Activated CD8-positive, alpha-beta T cell treated with anti-CD3 and anti-CD28 coated beads for 36 hours (primary cell): ENCODE results near the gene GAD2. TPM values are rescaled to one million over a fixed set of nuclear protein-coding genes. Genes with fewer than 3 reads are reported as not detected.

Experiments used
- ATAC-seq: fragments of 200-7000 bp; cut with Tn5 transposase; one replicate; pipeline ENCODE4 v1.10.0; 2021; ENCODE audit warnings: mild to moderate bottlenecking, moderate library complexity
- CTCF ChIA-PET: fragments of 350-600 bp; sonication (Branson Sonifier 250); formaldehyde crosslinking; loops from one replicate; lab custom pipeline; 2021; ENCODE audit warnings: antibody characterized with exemption; lab: Charles Lee
- POLR2A ChIA-PET: fragments of 350-600 bp; sonication (Branson Sonifier 250); formaldehyde crosslinking; loops from one replicate; lab custom pipeline; 2021; ENCODE audit warnings: antibody characterized with exemption; lab: Charles Lee
- DNase-seq: peaks from one replicate; pipeline ENCODE4 v3.0.0-alpha.2; 2020
- H3K27ac Mint-ChIP-seq: one replicate; pipeline ENCODE4 v1.8.0; 2021; ENCODE audit warnings: mild to moderate bottlenecking, mixed read lengths
- H3K27me3 Mint-ChIP-seq: one replicate; pipeline ENCODE4 v1.8.0; 2021; ENCODE audit warnings: mixed read lengths
- H3K36me3 Mint-ChIP-seq: one replicate; pipeline ENCODE4 v1.8.0; 2021; ENCODE audit warnings: low read depth, mixed read lengths
- H3K4me1 Mint-ChIP-seq: one replicate; pipeline ENCODE4 v1.8.0; 2021; ENCODE audit warnings: low read depth, mixed read lengths
- H3K4me3 Mint-ChIP-seq: one replicate; pipeline ENCODE4 v1.8.0; 2021; ENCODE audit warnings: mild to moderate bottlenecking, moderate library complexity, mixed read lengths
- H3K9me3 Mint-ChIP-seq: one replicate; pipeline ENCODE4 v1.8.0; 2021; ENCODE audit warnings: mixed read lengths
- intact Hi-C: fragments of 100-400 bp; cut with micrococcal nuclease; formaldehyde crosslinking; loops from one replicate; pipeline ENCODE4 v1.10.0; 2022
- total RNA-seq, 2 experiments: library from RNA; stranded (reverse); gene quantifications; one replicate each; pipeline ENCODE4 v1.2.3, GENCODE V29; 2021
- TF ChIP-seq, protein P1 (sequence below): fragments of 200-600 bp; IDR thresholded peaks from one replicate; pipeline ENCODE4 v1.8.0; 2022; ENCODE audit warnings: antibody characterized with exemption, mild to moderate bottlenecking

Gene GAD2
- total RNA-seq, 2 experiments from 2014 or later = not detected

DNA sequence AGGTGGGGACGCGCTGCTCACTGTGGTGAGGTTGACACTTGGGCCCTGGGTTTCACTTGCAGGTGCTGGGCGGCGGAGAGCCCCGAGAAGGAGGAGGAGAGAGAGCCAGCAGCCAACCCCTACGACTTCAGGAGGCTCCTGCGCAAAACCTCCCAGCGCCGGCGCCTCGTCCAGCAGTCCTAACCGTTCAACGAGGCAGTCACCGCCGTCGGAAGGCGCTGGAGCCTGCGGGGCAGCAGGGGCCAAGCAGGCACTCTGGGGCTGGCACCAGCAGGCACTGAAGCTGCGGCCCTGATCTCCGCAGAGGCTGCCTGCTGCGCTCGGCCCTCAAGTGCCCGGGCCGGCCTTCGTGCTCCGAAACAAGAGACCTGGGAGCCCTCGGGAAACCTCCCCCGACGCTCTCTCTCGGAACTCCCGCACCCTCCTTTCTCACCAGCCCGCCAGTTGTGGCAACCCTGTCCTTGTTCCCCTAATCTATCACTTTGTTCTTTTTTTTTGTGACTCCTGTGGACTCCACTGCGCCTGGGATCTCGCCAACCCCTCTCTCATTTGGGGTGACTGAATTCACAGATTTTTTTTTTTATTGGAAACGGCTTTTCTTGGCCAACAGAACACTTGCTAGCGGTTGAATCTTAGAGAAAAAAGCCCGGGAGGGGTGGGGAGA lies 4.7 kb upstream of the GAD2 start:
- intact Hi-C loops = no loop called here
- no peaks in the 10 kb centered on the region for H3K36me3 Mint-ChIP-seq
- no peak overlapping the region for H3K27ac Mint-ChIP-seq
- ChIA-PET POLR2A (interaction anchor here (0.6 kb wide), 1 partner anchor 1547 kb away, joined by 3 read pairs; no protein-coding TSS in a partner anchor), CTCF (no interaction called here)
- H3K4me3 Mint-ChIP-seq = no peak overlapping the region
- ATAC-seq (no peak), DNase-seq (no peak)
- H3K27me3 Mint-ChIP-seq = peaks cover 57% of the 10 kb centered on the region
- H3K9me3 Mint-ChIP-seq = peaks cover 2% of the 10 kb centered on the region
- H3K4me1 Mint-ChIP-seq = peaks cover 18% of the 10 kb centered on the region
- TF ChIP-seq, protein P1, sequence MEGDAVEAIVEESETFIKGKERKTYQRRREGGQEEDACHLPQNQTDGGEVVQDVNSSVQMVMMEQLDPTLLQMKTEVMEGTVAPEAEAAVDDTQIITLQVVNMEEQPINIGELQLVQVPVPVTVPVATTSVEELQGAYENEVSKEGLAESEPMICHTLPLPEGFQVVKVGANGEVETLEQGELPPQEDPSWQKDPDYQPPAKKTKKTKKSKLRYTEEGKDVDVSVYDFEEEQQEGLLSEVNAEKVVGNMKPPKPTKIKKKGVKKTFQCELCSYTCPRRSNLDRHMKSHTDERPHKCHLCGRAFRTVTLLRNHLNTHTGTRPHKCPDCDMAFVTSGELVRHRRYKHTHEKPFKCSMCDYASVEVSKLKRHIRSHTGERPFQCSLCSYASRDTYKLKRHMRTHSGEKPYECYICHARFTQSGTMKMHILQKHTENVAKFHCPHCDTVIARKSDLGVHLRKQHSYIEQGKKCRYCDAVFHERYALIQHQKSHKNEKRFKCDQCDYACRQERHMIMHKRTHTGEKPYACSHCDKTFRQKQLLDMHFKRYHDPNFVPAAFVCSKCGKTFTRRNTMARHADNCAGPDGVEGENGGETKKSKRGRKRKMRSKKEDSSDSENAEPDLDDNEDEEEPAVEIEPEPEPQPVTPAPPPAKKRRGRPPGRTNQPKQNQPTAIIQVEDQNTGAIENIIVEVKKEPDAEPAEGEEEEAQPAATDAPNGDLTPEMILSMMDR = no peak

DNA sequence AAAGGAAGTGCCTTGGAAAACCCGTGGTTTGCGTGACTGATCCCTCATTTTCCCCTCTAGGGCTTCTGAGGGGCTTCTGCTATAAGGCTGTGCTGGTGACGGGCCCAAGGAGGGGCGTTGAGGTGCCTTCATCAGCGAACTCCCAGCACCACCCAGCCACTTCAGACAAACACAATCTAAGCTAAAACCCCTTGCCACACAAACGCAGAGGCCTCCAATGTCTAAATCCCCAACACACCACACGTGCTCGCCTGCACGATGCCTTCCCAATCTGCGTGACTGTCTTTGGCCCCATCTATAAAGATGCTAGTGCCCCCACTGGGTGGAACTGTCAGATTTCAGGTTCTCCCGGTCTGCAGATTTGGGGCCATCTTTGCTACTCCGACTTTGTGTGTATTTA lies 4.1 kb upstream of the GAD2 start:
- peaks cover 57% of the 10 kb centered on the region for H3K27me3 Mint-ChIP-seq
- intact Hi-C loops = no loop called here
- no peak for DNase-seq
- peaks cover 1% of the 10 kb centered on the region for H3K9me3 Mint-ChIP-seq
- no peak for ATAC-seq
- TF ChIP-seq, protein P1 = no peak
- H3K4me1 Mint-ChIP-seq = peaks cover 22% of the 10 kb centered on the region
- CTCF ChIA-PET = no interaction called here
- no peaks in the 10 kb centered on the region for H3K36me3 Mint-ChIP-seq
- no peak overlapping the region for H3K4me3 Mint-ChIP-seq
- no peak overlapping the region for H3K27ac Mint-ChIP-seq
- POLR2A ChIA-PET = interaction anchor here (0.6 kb wide), 1 partner anchor 1548 kb away, joined by 3 read pairs; no protein-coding TSS in a partner anchor

DNA sequence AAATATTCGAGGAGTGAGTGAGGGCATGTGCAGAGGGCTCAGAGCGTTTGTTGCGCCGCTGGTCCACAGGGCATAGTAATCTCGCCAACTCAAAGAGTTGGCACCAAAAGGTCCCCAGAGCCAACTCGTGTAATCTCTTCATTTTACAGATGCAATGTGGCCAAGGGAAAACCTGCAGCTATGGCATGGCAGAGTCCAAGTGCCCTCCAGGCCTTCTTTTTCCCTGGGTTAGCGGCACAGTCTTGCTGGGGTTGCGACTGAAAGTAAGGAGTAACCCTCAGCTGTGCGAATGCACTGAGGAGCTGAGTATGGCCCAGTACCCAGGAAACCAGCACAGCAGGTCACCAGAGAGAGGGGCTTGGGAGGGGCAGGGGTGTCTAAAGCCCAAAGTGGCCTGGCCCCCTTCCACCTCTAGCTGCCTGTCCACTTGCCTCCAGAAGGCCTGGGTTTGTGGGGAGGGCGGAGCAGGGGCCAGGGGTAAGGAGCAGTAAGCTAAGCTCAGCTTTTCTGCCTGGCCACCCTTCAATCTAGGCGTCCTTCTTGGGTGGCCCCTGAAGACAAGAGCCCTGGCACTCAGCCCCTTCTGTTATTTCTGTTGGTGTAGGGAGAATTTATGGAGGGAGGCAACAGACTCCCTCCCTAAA lies 3.3 kb upstream of the GAD2 start:
- ATAC-seq (no peak), DNase-seq (no peak)
- Mint-ChIP-seq H3K36me3 (no peaks in the 10 kb centered on the region), H3K27me3 (peaks cover 60% of the 10 kb centered on the region), H3K27ac (no peak overlapping the region), H3K4me1 (peaks cover 25% of the 10 kb centered on the region), H3K9me3 (no peaks in the 10 kb centered on the region), H3K4me3 (no peak overlapping the region)
- ChIA-PET CTCF (no interaction called here), POLR2A (no interaction called here)
- intact Hi-C loops = no loop called here
- TF ChIP-seq, protein P1 = no peak

DNA sequence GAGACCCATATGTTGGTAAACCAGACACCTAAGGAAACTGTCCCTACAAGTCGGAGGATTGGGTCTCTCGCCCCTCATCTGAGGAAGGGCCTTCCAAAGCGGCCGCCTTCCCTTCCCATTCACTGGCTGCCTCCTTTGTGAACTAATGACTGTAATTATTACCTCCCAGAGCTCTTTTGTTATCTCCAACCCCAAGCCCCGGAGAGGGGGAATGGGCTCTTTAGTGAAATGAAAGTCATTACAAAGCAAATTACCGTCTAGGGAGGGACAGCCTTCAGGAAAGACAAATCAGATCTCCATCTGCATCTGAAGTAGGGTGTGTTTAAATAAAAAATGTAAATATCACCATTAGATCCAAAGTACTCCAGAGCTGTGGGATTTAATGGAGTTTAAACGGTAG lies 2.6 kb upstream of the GAD2 start:
- H3K36me3 Mint-ChIP-seq = no peaks in the 10 kb centered on the region
- ChIA-PET POLR2A (no interaction called here), CTCF (no interaction called here)
- no peak overlapping the region for H3K4me3 Mint-ChIP-seq
- no peak for ATAC-seq
- peaks cover 30% of the 10 kb centered on the region for H3K4me1 Mint-ChIP-seq
- no peaks in the 10 kb centered on the region for H3K9me3 Mint-ChIP-seq
- H3K27me3 Mint-ChIP-seq = peaks cover 67% of the 10 kb centered on the region
- H3K27ac Mint-ChIP-seq = no peak overlapping the region
- intact Hi-C loops = no loop called here
- no peak for DNase-seq
- TF ChIP-seq, protein P1 = no peak
